ENCODE results near the gene GBGT1. TPM values are rescaled to one million over a fixed set of nuclear protein-coding genes. Genes with fewer than 3 reads are reported as not detected.
"Not testable (repeated sequence)": the region's sequence is repeated elsewhere in the genome, so short reads cannot be mapped to it uniquely, and the experiment has no call there.

GBGT1 gene
- total RNA-seq, 1 donor: 3.3 TPM

DNA sequence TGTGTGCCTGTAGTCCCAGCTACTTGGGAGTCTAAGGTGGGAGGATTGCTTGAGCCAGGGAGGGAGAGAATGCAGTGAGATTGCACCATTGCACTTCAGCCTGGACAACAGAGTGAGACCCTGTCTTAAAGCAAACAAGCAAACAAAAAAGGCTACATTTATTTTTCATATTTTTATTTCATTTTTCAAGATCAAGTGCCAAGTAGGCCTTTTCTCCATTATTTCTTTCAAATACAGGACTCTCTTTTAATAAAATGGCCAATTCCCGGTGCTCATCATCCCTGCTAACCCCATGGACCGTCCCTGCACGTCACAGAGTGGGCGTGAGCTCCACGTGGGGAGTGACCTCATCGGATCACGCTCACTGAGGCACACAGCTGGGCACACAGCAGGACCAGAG is 9.3 kb upstream of the GBGT1 start:
- Histone ChIP-seq H3K9me3 (ENCODE audit: low read depth, low read length) (no peaks in the 10 kb centered on the region), H3K79me2 (ENCODE audit: insufficient read depth, low read length) (no peaks in the 10 kb centered on the region), H3K4me3 (ENCODE audit: insufficient read depth, low read length) (no peak overlapping the region), H3K4me1 (ENCODE audit: insufficient read depth, low read length) (no peaks in the 10 kb centered on the region), H2AFZ (ENCODE audit: low read length) (no peak overlapping the region), H3K27ac (ENCODE audit: low read depth, low read length) (no peak overlapping the region), H3K27me3 (ENCODE audit: insufficient read depth, low read length) (peaks cover 31% of the 10 kb centered on the region), H3K4me2 (ENCODE audit: insufficient read depth, low read length) (no peak overlapping the region), H4K20me1 (ENCODE audit: insufficient read depth, low read length) (no peaks in the 10 kb centered on the region), H3K36me3 (ENCODE audit: insufficient read depth, low read length) (no peaks in the 10 kb centered on the region)
- DNase-seq (ENCODE audit: insufficient read length, low spot score, missing footprints): no peak
- no peak for TF ChIP-seq CTCF (IDR thresholded peaks at IDR 0.05; ENCODE audit: extremely low read depth, low read depth, low read length)

DNA sequence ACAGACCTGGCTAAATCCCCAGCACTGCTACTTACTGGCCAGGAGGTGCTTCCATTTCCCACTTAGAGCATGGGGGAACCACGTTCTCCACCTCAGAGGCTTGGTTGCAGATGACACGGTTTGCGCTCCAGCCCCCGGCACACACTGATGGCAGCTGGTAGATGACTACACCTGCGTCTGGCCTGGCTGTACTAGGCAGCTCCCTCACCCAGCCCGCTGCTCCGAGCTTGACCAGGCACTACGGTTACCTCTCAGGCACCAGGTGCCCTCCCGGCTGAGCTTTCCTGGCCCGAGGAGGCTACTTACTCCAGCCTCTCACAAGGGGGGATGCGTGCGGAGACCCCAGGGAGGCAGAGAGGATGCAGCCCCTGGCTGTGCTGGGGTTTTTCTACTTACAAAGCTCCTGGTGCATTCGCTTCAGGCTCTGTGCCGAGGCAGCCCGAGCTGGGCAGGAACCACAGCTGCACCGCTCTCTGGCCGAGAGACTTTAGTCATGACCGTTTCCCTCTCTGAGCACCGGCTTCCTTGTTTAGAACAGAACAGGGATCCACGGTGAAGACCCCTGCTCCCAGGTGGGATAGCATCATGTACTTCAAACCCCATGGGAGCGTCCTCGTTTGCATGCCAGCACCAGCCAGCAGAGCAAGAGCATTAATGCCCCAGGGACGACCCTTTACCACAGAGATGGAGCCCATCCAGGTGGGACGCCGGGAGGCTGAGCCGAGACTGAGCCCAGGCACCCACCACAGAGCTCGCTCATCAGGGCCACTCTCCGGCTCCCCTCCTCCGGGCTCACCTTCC is 7.6 kb upstream of the GBGT1 start:
- no peak overlapping the region for H2AFZ ChIP-seq (ENCODE audit: low read length)
- H3K4me2 ChIP-seq (ENCODE audit: insufficient read depth, low read length): no peak overlapping the region
- no peak for DNase-seq (ENCODE audit: insufficient read length, low spot score, missing footprints)
- no peaks in the 10 kb centered on the region for H4K20me1 ChIP-seq (ENCODE audit: insufficient read depth, low read length)
- peaks cover 20% of the 10 kb centered on the region for H3K27me3 ChIP-seq (ENCODE audit: insufficient read depth, low read length)
- H3K27ac ChIP-seq (ENCODE audit: low read depth, low read length): no peak overlapping the region
- no peak for TF ChIP-seq CTCF (IDR thresholded peaks at IDR 0.05; ENCODE audit: extremely low read depth, low read depth, low read length)
- H3K4me3 ChIP-seq (ENCODE audit: insufficient read depth, low read length): no peak overlapping the region
- no peaks in the 10 kb centered on the region for H3K36me3 ChIP-seq (ENCODE audit: insufficient read depth, low read length)
- no peaks in the 10 kb centered on the region for H3K79me2 ChIP-seq (ENCODE audit: insufficient read depth, low read length)
- no peaks in the 10 kb centered on the region for H3K4me1 ChIP-seq (ENCODE audit: insufficient read depth, low read length)
- H3K9me3 ChIP-seq (ENCODE audit: low read depth, low read length): no peaks in the 10 kb centered on the region

- H3K27ac ChIP-seq (ENCODE audit: low read depth, low read length): no peak overlapping the region
Measured at GRCh38 chr9:133170716-133171115, 7.0 kb upstream of the GBGT1 start.

GRCh38 chr9:133169687-133170086 is 6.0 kb upstream of the GBGT1 start:
- not testable (repeated sequence) for H3K27ac ChIP-seq (ENCODE audit: low read depth, low read length); DNase-seq (ENCODE audit: insufficient read length, low spot score, missing footprints); H3K4me2 ChIP-seq (ENCODE audit: insufficient read depth, low read length); H3K79me2 ChIP-seq (ENCODE audit: insufficient read depth, low read length); H2AFZ ChIP-seq (ENCODE audit: low read length); H3K9me3 ChIP-seq (ENCODE audit: low read depth, low read length); H3K4me1 ChIP-seq (ENCODE audit: insufficient read depth, low read length); H3K4me3 ChIP-seq (ENCODE audit: insufficient read depth, low read length); H4K20me1 ChIP-seq (ENCODE audit: insufficient read depth, low read length); H3K36me3 ChIP-seq (ENCODE audit: insufficient read depth, low read length)
- H3K27me3 ChIP-seq (ENCODE audit: insufficient read depth, low read length): peaks cover 15% of the 10 kb centered on the region

More at GRCh38 chr9:133170716-133171115, 7.0 kb upstream of the GBGT1 start:
- no peaks in the 10 kb centered on the region for H3K4me1 ChIP-seq (ENCODE audit: insufficient read depth, low read length)
- no peaks in the 10 kb centered on the region for H4K20me1 ChIP-seq (ENCODE audit: insufficient read depth, low read length)
- no peaks in the 10 kb centered on the region for H3K9me3 ChIP-seq (ENCODE audit: low read depth, low read length)
- no peak overlapping the region for H3K4me3 ChIP-seq (ENCODE audit: insufficient read depth, low read length)
- H2AFZ ChIP-seq (ENCODE audit: low read length): no peak overlapping the region
- H3K79me2 ChIP-seq (ENCODE audit: insufficient read depth, low read length): no peaks in the 10 kb centered on the region
- H3K36me3 ChIP-seq (ENCODE audit: insufficient read depth, low read length): no peaks in the 10 kb centered on the region
- DNase-seq (ENCODE audit: insufficient read length, low spot score, missing footprints): no peak
- no peak overlapping the region for H3K4me2 ChIP-seq (ENCODE audit: insufficient read depth, low read length)
- H3K27me3 ChIP-seq (ENCODE audit: insufficient read depth, low read length): peaks cover 15% of the 10 kb centered on the region
- TF ChIP-seq CTCF (IDR thresholded peaks at IDR 0.05; ENCODE audit: extremely low read depth, low read depth, low read length): no peak
